Measurements from ENCODE around the gene SNRNP200. TPM values are rescaled to one million over a fixed set of nuclear protein-coding genes. Genes with fewer than 3 reads are reported as not detected.
A peak's percentile ranks its signal among the peaks of the same experiment; 100 is the strongest.

The SNRNP200 gene
- total RNA-seq, 1 experiment from 2014 or later = 231 TPM

- POLR2A ChIA-PET = interaction anchor here (0.7 kb wide), 1 partner anchor 259 kb away, joined by 3 read pairs; no protein-coding TSS in a partner anchor
- intact Hi-C loops (cut with micrococcal nuclease; ENCODE audit: unreplicated experiment) = no loop called here
- TF ChIP-seq POLR2AphosphoS5 (IDR thresholded peaks at IDR 0.05; ENCODE audit: low read depth, low read length) = no peak
- no peak for TF ChIP-seq SIN3A (IDR thresholded peaks at IDR 0.05; ENCODE audit: borderline replicate concordance, insufficient read depth, low read depth, low read length)
- no peak for TF ChIP-seq CTCF (IDR thresholded peaks at IDR 0.05)
- TF ChIP-seq REST (IDR thresholded peaks at IDR 0.05; ENCODE audit: insufficient read depth in 1 of 2, low read depth in 2 of 2, low read length in 1 of 2) = no peak
- no peak for TF ChIP-seq TCF7L2 (IDR thresholded peaks at IDR 0.05; ENCODE audit: low read depth, low read length)
- no peak for ATAC-seq
- Histone ChIP-seq H3K9me3 (ENCODE audit: control insufficient read depth, insufficient read depth, low read depth, low read length) (no peaks in the 10 kb centered on the region), H3K36me3 (ENCODE audit: control insufficient read depth, insufficient read depth, low read length) (no peaks in the 10 kb centered on the region; the same call in 1 of the 2 replicates), H3K27ac (ENCODE audit: low read length) (no peak overlapping the region), H3K27me3 (ENCODE audit: control insufficient read depth, insufficient read depth, low read length) (no peaks in the 10 kb centered on the region), H3K4me1 (ENCODE audit: control insufficient read depth, insufficient read depth, low read length) (peaks cover 4% of the 10 kb centered on the region), H3K4me3 (ENCODE audit: low read depth in 2 of 2, low read length in 2 of 2) (no peak overlapping the region)
- no peak for DNase-seq (ENCODE audit: low read depth, low spot score)
- in situ Hi-C loops (cut with HindIII; ENCODE audit: low pct_unique_long_range_greater_than_20kb, low sequenced_read_pairs) = no loop called here
- CTCF ChIA-PET = no interaction called here
- BruUV-seq (replicated peaks) = no TSS peak
These were observed 24.1 kb upstream of the SNRNP200 start for GRCh38 chr2:96329456-96329855.

GRCh38 chr2:96326990-96327820 lies 21.9 kb upstream of the SNRNP200 start:
- DNase-seq (ENCODE audit: low read depth, low spot score) = no peak
- no peaks in the 10 kb centered on the region for H3K27me3 ChIP-seq (ENCODE audit: control insufficient read depth, insufficient read depth, low read length)
- no peak overlapping the region for H3K4me3 ChIP-seq (ENCODE audit: low read depth in 2 of 2, low read length in 2 of 2)
- no peak for ATAC-seq
- ChIA-PET POLR2A (no interaction called here), CTCF (no interaction called here)
- H3K36me3 ChIP-seq (ENCODE audit: control insufficient read depth, insufficient read depth, low read length) = no peaks in the 10 kb centered on the region; the same call in 1 of the 2 replicates
- peaks cover 7% of the 10 kb centered on the region for H3K4me1 ChIP-seq (ENCODE audit: control insufficient read depth, insufficient read depth, low read length)
- TF ChIP-seq POLR2AphosphoS5 (IDR thresholded peaks at IDR 0.05; ENCODE audit: low read depth, low read length) = no peak
- TF ChIP-seq SIN3A (IDR thresholded peaks at IDR 0.05; ENCODE audit: borderline replicate concordance, insufficient read depth, low read depth, low read length) = no peak
- no peak for TF ChIP-seq REST (IDR thresholded peaks at IDR 0.05; ENCODE audit: insufficient read depth in 1 of 2, low read depth in 2 of 2, low read length in 1 of 2)
- TF ChIP-seq CTCF (IDR thresholded peaks at IDR 0.05) = no peak
- no peak for TF ChIP-seq TCF7L2 (IDR thresholded peaks at IDR 0.05; ENCODE audit: low read depth, low read length)
- in situ Hi-C loops (cut with HindIII; ENCODE audit: low pct_unique_long_range_greater_than_20kb, low sequenced_read_pairs) = no loop called here
- intact Hi-C loops (cut with micrococcal nuclease; ENCODE audit: unreplicated experiment) = no loop called here
- no peaks in the 10 kb centered on the region for H3K9me3 ChIP-seq (ENCODE audit: control insufficient read depth, insufficient read depth, low read depth, low read length)
- no peak overlapping the region for H3K27ac ChIP-seq (ENCODE audit: low read length)
- TSS peak; percentile 82 for BruUV-seq (replicated peaks)

Data from Panc1 (cell line).